WTC11 (cell line): ENCODE measurements around the gene TMEM178A.

Experiments used
- CREM ChIP-seq: sonication (generic); formaldehyde crosslinking; IDR thresholded peaks from 2 replicates; pipeline ENCODE4 v1.8.1; 2022; ENCODE audit warnings: mild to moderate bottlenecking, missing genetic modification reagents, moderate library complexity
- ZNF121 ChIP-seq: sonication (generic); formaldehyde crosslinking; IDR thresholded peaks from 2 replicates; pipeline ENCODE4 v1.8.0; 2023; ENCODE audit warnings: missing genetic modification reagents
- ZNF232 ChIP-seq: sonication (generic); formaldehyde crosslinking; IDR thresholded peaks from 2 replicates; pipeline ENCODE4 v1.8.0; 2022; ENCODE audit warnings: mild to moderate bottlenecking, missing genetic modification reagents
- ZNF671 ChIP-seq: fragments of 250-450 bp; sonication (Bioruptor Pico); IDR thresholded peaks from 2 replicates; pipeline ENCODE4 v1.8.0; 2021; ENCODE audit warnings: mild to moderate bottlenecking
- TF ChIP-seq, protein P1 (sequence below): sonication (generic); formaldehyde crosslinking; IDR thresholded peaks from 2 replicates; pipeline ENCODE4 v1.8.0; 2022; ENCODE audit warnings: mild to moderate bottlenecking, missing genetic modification reagents
- TF ChIP-seq, protein P2 (sequence below): sonication (generic); formaldehyde crosslinking; conservative IDR thresholded peaks from 2 replicates; pipeline ENCODE4 v1.8.1; 2022; ENCODE audit warnings: mild to moderate bottlenecking, missing genetic modification reagents

DNA sequence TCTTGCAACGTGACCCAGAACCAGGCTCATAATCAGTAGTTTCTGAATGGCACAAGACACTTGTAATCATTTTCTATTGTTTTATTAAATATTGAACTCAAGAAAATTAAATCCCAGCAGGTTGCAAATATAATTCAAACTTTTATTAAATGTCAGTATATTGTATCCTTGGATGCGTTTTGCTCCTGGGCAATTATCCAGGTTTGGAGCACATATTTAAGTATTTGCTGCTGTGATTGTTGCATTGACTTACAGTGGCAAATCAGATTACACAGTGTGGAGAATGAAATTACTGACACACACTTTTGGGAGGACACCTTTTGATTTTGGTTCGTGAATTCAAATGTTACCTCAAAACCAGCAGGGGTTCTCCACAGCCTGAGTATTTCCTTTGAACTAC, 27.1 kb upstream of the TMEM178A start:
- no peak for TF ChIP-seq CREM
- no peak for TF ChIP-seq ZNF121 (CRISPR knock-in tag)
- no peak for TF ChIP-seq ZNF671
- TF ChIP-seq, protein P1, sequence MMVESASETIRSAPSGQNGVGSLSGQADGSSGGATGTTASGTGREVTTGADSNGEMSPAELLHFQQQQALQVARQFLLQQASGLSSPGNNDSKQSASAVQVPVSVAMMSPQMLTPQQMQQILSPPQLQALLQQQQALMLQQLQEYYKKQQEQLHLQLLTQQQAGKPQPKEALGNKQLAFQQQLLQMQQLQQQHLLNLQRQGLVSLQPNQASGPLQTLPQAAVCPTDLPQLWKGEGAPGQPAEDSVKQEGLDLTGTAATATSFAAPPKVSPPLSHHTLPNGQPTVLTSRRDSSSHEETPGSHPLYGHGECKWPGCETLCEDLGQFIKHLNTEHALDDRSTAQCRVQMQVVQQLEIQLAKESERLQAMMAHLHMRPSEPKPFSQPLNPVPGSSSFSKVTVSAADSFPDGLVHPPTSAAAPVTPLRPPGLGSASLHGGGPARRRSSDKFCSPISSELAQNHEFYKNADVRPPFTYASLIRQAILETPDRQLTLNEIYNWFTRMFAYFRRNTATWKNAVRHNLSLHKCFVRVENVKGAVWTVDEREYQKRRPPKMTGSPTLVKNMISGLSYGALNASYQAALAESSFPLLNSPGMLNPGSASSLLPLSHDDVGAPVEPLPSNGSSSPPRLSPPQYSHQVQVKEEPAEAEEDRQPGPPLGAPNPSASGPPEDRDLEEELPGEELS (CRISPR knock-in tag): no peak
- TF ChIP-seq, protein P2, sequence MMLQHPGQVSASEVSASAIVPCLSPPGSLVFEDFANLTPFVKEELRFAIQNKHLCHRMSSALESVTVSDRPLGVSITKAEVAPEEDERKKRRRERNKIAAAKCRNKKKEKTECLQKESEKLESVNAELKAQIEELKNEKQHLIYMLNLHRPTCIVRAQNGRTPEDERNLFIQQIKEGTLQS (CRISPR knock-in tag): no peak
- no peak for TF ChIP-seq ZNF232 (CRISPR knock-in tag)
